Endothelial cell of umbilical vein (primary cell): ENCODE measurements around the gene HDAC4. TPM values are rescaled to one million over a fixed set of nuclear protein-coding genes. Genes with fewer than 3 reads are reported as not detected.

Experiments
- BruUV-seq: library from RNA; stranded (reverse); fragments of 400-500 nt; replicated peaks from 2 replicates; lab custom pipeline; 2021; lab: Mats Ljungman, UMichigan
- CTCF ChIA-PET: fragments of 300-600, 350-600 bp; sonication (Branson Sonifier 250); formaldehyde crosslinking; loops from one replicate; lab custom pipeline; 2021; ENCODE audit warnings: antibody characterized with exemption, inconsistent platforms; lab: Charles Lee
- POLR2A ChIA-PET: fragments of 300-600, 350-600 bp; sonication (Branson Sonifier 250); formaldehyde crosslinking; loops from one replicate; lab custom pipeline; 2021; ENCODE audit warnings: antibody characterized with exemption, inconsistent platforms; lab: Charles Lee
- DNase-seq: peaks from one replicate; pipeline ENCODE4 v3.0.0-alpha.2; 2011; ENCODE audit warnings: low read depth, low spot score
- FAIRE-seq: peaks from 2 replicates; lab custom pipeline; 2011; peaks lifted over from hg19 to GRCh38; lab: Jason Lieb, UNC
- H2AFZ ChIP-seq: 2 replicates; pipeline ENCODE4 v1.6.0; 2012; ENCODE audit warnings: low read depth, low read length, control low read depth, inconsistent platforms
- H3K27ac ChIP-seq: 2 replicates; pipeline ENCODE4 v1.5.1; 2011; ENCODE audit warnings: low read depth, mild to moderate bottlenecking, control low read depth, low read length, moderate library complexity; ENCODE audit not compliant: insufficient read depth
- H3K27me3 ChIP-seq, 2 experiments: 2 replicates each; pipeline versions ENCODE4 v1.6.0 to v1.6.1; 2011; ENCODE audit warnings: low read length in 2 of 2, mixed read lengths in 1 of 2; ENCODE audit not compliant: control insufficient read depth in 2 of 2, insufficient read depth in 2 of 2
- H3K36me3 ChIP-seq, 2 experiments: 2 replicates in 1 of 2; 3 replicates in 1 of 2; pipeline ENCODE4 v1.5.1; 2011; ENCODE audit warnings: low read length in 2 of 2, mild to moderate bottlenecking in 1 of 2, moderate library complexity in 1 of 2; ENCODE audit not compliant: control insufficient read depth in 2 of 2, insufficient read depth in 2 of 2; ENCODE audit errors: extremely low read depth in 1 of 2
- H3K4me1 ChIP-seq: 3 replicates; pipeline ENCODE4 v1.5.1; 2011; ENCODE audit warnings: mild to moderate bottlenecking, low read length; ENCODE audit not compliant: control insufficient read depth, insufficient read depth; ENCODE audit errors: extremely low read depth
- H3K4me2 ChIP-seq: 2 replicates; pipeline ENCODE4 v1.6.1; 2011; ENCODE audit warnings: low read length, control low read depth, mixed read lengths; ENCODE audit not compliant: insufficient read depth
- H3K4me3 ChIP-seq, 3 experiments: fragments of 200-600 bp in 1 of 3; sonication (generic), shearing (Covaris generic) in 1 of 3; replicated peaks in 1 of 3; 2 replicates each; pipeline ENCODE4 v1.5.1; 2011 to 2016; ENCODE audit warnings: control low read depth in 3 of 3, low read length in 3 of 3, mild to moderate bottlenecking in 2 of 3, inconsistent platforms in 1 of 3, low read depth in 1 of 3, moderate library complexity in 1 of 3; ENCODE audit not compliant: insufficient read depth in 1 of 3
- H3K79me2 ChIP-seq: 2 replicates; pipeline ENCODE4 v1.6.0; 2012; ENCODE audit warnings: low read length, inconsistent platforms; ENCODE audit not compliant: control insufficient read depth, insufficient read depth
- H3K9ac ChIP-seq: replicated peaks from 2 replicates; pipeline ENCODE3; 2011; ENCODE audit warnings: low read length, control low read depth; ENCODE audit not compliant: insufficient read depth; ENCODE audit errors: extremely low read depth
- H3K9me1 ChIP-seq: replicated peaks from 3 replicates; pipeline ENCODE4 v1.6.0; 2011; ENCODE audit warnings: mild to moderate bottlenecking, low read length; ENCODE audit not compliant: control insufficient read depth, insufficient read depth; ENCODE audit errors: extremely low read depth
- H3K9me3 ChIP-seq: replicated peaks from 2 replicates; pipeline ENCODE4 v1.5.1; 2012; ENCODE audit warnings: low read length, inconsistent platforms; ENCODE audit not compliant: control insufficient read depth, insufficient read depth
- H4K20me1 ChIP-seq: replicated peaks from 2 replicates; pipeline ENCODE3; 2011; ENCODE audit warnings: mild to moderate bottlenecking, low read length; ENCODE audit not compliant: control insufficient read depth, insufficient read depth; ENCODE audit errors: extremely low read depth
- CTCF ChIP-seq, 2 donors: IDR thresholded peaks; 1 replicate in 1 of 2; 2 replicates in 1 of 2; pipeline ENCODE4 v1.5.1; 2011; ENCODE audit warnings: low read length in 2 of 2, mild to moderate bottlenecking in 2 of 2, moderate library complexity in 2 of 2, control low read depth in 1 of 2, inconsistent platforms in 1 of 2, low read depth in 1 of 2; ENCODE audit not compliant: insufficient read depth in 1 of 2; ENCODE audit errors: extremely low read depth in 1 of 2
- EZH2 ChIP-seq: IDR thresholded peaks from 2 replicates; pipeline ENCODE4 v1.6.1; 2012; ENCODE audit warnings: borderline replicate concordance, low read depth, mild to moderate bottlenecking, moderate library complexity, low read length, inconsistent platforms; ENCODE audit not compliant: severe bottlenecking
- FOS ChIP-seq: IDR thresholded peaks from 2 replicates; pipeline ENCODE4 v1.6.1; 2011; ENCODE audit warnings: mild to moderate bottlenecking, low read length, moderate library complexity, borderline replicate concordance; ENCODE audit not compliant: insufficient read depth
- GATA2 ChIP-seq: IDR thresholded peaks from 2 replicates; pipeline ENCODE4 v1.7.0; 2011; ENCODE audit warnings: low read depth, mild to moderate bottlenecking, moderate library complexity, mixed read lengths, low read length; ENCODE audit not compliant: insufficient read length, insufficient read depth
- JUN ChIP-seq: IDR thresholded peaks from 2 replicates; pipeline ENCODE4 v1.6.1; 2011; ENCODE audit warnings: borderline replicate concordance, low read depth; ENCODE audit not compliant: insufficient read length, insufficient read depth
- MAX ChIP-seq: IDR thresholded peaks from 2 replicates; pipeline ENCODE4 v1.6.1; 2011; ENCODE audit not compliant: insufficient read depth, insufficient read length
- MYC ChIP-seq: IDR thresholded peaks from one replicate; pipeline ENCODE4 v1.6.1; 2011; ENCODE audit warnings: mild to moderate bottlenecking, low read depth, low read length
- POLR2A ChIP-seq: IDR thresholded peaks from 2 replicates; pipeline ENCODE4 v1.6.1; 2012; ENCODE audit warnings: low read depth, mild to moderate bottlenecking, control low read depth, low read length
- POLR2AphosphoS5 ChIP-seq: IDR thresholded peaks from 2 replicates; pipeline ENCODE4 v1.6.1; 2012; ENCODE audit warnings: low read depth, mild to moderate bottlenecking, control low read depth, low read length, moderate library complexity; ENCODE audit not compliant: insufficient read depth
- dilution Hi-C: fragments of 300-500 bp; cut with MboI; formaldehyde crosslinking; loops from one replicate; pipeline ENCODE4 v1.15.0; 2019; ENCODE audit warnings: low sequenced_read_pairs; ENCODE audit not compliant: extremely low pct_ligation_motif_present
- intact Hi-C: fragments of 100-400 bp; cut with micrococcal nuclease; formaldehyde crosslinking; loops from one replicate; pipeline ENCODE4 v1.10.0; 2022
- polyA plus RNA-seq, 4 experiments: library from polyadenylated mRNA; depleted of rRNA in 3 of 4; stranded (reverse) in 3 of 4; unstranded in 1 of 4; fragments of >200 nt; gene quantifications; 2 replicates each; pipeline versions ENCODE4 v1.2.1 to v1.2.3, GENCODE V29; 2011 to 2012; ENCODE audit warnings: missing spikeins in 1 of 4
- total RNA-seq: library from RNA; stranded (reverse); gene quantifications from 2 replicates; pipeline ENCODE4 v1.2.3, GENCODE V29; 2021

The HDAC4 gene
- total and polyA plus RNA-seq, 2 donors (not counting 3 experiments of a cell fraction or from before 2014, with no cell fraction given) = 13.4 to 33.0 TPM

- ChIA-PET CTCF (no interaction called here), POLR2A (no interaction called here)
- no peaks in the 10 kb centered on the region for H3K79me2 ChIP-seq
- H3K9me1 ChIP-seq = no peaks in the 10 kb centered on the region
- no peaks in the 10 kb centered on the region for H4K20me1 ChIP-seq
- no peak overlapping the region for H3K4me2 ChIP-seq
- no peak overlapping the region for H3K4me3 ChIP-seq
- no peaks in the 10 kb centered on the region for H3K27me3 ChIP-seq
- intact Hi-C loops = loop anchor here (10.0 kb wide), 1 partner anchor 1932 kb away; no protein-coding TSS in a partner anchor
- dilution Hi-C loops = no loop called here
- H3K9me3 ChIP-seq = no peaks in the 10 kb centered on the region
- TF ChIP-seq EZH2 (no peak), POLR2A (no peak), MAX (no peak), FOS (no peak), POLR2AphosphoS5 (no peak), CTCF (IDR thresholded peaks at IDR 0.05; ENCODE audit: extremely low read depth in 1 of 2, insufficient read depth in 1 of 2, low read depth in 1 of 2, low read length in 2 of 2) (no peak), JUN (no peak), MYC (no peak), GATA2 (no peak)
- FAIRE-seq (no peak), DNase-seq (no peak)
- no peak overlapping the region for H2AFZ ChIP-seq
- H3K4me1 ChIP-seq = no peaks in the 10 kb centered on the region
- BruUV-seq = no TSS peak
- no peak overlapping the region for H3K27ac ChIP-seq
- peaks cover 0 to 2% of the 10 kb centered on the region in 2 experiments for H3K36me3 ChIP-seq
- no peak overlapping the region for H3K9ac ChIP-seq
Measured at GRCh38 chr2:239372835-239373234, 28.0 kb downstream of the HDAC4 start.
